ENCODE measurements around the gene PLXNC1. TPM values are rescaled to one million over a fixed set of nuclear protein-coding genes. Genes with fewer than 3 reads are reported as not detected.
"Not testable (repeated sequence)": the region's sequence is repeated elsewhere in the genome, so short reads cannot be mapped to it uniquely, and the experiment has no call there.

The PLXNC1 gene
- total RNA-seq, 1 donor from 2014 or later = 1.7 TPM

DNA sequence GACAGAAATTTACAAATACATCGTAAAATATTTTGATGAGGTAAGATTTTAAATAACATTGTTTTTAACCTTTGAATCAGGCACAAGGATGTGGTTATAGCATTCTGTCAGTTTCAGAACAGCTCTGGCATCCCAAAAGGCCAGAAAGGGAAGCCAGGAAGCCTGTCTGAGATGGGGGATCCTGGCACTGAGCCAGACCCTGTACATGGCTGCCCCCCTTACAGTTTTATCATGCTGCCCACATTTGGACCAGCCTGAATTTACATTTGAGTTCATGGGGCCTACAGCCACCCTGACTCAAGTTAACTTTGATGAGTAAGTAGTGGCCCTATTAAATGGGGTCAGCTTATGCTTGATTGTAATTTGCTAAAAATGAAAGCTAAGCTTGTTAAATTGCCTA lies 155.6 kb downstream of the PLXNC1 start:
- ATAC-seq = no peak

DNA sequence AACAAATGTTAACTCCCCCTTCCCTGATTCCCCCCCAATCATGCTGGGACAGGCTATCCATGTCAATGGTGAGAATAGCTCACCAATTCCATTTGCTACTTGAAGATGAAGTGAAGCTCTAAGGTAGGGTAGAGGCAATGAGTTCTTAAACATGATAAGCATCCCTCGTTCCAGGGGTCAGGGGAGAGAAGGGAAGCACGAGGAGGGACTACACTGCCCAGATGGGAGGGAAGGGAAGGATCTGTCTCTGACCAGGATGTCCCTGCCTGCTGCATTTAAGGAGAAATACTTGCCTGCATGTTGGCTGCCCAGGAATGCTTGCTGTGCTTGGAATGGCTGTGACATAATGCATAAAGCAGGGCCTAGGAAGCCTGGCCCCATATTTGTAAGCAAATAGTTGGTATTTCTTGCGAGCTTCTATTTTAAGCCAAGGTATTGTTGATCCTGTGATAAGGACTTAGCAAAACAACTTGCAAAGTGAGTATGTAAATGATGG lies 156.2 kb downstream of the PLXNC1 start:
- no peak for ATAC-seq

GRCh38 chr12:94305130-94305957 lies 157.0 kb downstream of the PLXNC1 start:
- no peak for ATAC-seq

DNA sequence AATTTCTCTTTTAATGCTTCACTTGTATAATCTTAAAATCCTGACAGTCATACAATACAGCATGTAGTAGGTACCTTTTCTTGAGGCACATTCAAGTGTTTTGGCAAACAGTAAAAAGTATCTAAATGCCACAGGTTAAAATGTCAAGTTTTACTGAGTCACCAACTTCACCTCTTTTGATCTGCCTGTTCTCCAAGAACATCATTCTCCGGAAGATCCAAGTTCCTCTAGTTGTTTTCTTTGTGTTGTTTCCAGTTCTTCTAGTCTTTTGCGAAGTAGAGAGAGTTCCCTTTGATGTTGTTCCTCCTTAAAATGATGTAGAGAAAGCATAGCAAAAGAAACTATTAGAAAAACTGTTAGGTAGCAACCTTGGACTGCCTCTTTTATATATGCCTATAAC lies 160.2 kb downstream of the PLXNC1 start:
- no peak for ATAC-seq

GRCh38 chr12:94309373-94309772 lies 161.0 kb downstream of the PLXNC1 start:
- ATAC-seq = no peak

DNA sequence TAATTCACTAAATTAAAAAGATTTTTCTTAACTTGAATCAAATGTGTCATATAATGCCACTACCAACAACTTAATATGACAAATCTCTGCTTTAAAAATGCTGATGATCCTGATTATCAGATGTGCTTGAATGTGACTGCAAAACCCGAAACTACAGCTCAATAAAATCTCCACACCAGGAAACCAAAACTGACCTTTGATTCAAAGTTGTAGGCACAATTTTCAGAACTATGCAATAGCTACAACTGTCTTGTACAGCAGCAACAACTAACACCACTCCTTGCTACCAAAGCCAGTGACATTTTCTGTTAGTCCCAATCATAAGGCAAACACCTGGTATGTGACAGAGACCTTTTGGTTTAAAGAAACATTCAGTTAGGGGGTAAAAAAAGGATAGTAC lies 164.0 kb downstream of the PLXNC1 start:
- ATAC-seq = no peak

DNA sequence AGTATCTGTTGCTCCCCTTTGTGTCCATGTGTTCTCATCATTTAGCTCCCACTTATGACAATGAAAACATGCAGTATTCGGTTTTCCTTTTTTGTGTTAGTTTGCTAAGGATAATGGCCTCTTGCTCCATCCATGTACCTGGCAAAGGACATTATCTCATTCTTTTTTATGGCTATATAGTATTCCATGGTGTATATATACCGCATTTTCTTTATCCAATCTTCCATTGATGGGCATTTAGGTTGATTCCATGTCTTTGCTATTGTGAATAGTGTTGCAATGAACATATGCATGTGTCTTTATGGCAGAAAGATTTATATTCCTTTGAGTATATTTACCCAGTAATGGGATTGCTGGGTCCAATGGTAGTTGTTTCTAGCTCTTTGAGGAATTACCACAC lies 168.2 kb downstream of the PLXNC1 start:
- not testable (repeated sequence) for ATAC-seq

GRCh38 chr12:94318181-94318580 lies 169.8 kb downstream of the PLXNC1 start:
- ATAC-seq = no peak

DNA sequence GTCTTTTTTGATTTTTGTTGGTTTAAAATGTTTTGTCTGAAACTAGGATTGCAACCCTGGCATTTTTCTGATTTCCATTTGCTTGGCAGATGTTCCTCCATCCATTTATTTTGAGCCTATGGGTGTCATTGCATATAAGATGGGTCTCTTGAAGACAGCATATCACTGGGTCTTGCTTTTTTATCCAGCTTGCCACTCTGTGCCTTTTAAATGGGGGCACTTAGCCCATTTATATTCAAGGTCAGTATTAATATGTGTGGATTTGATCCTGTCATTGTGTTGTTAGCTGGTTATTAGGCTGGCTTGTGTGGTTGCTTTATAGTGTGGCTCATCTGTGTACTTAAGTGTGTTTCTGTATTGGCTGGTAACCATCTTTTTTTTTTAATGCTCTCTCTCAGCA lies 171.7 kb downstream of the PLXNC1 start:
- no peak for ATAC-seq

- ATAC-seq = no peak
Observed at GRCh38 chr12:94322346-94322745, 174.0 kb downstream of the PLXNC1 start.

GRCh38 chr12:94326234-94326633 lies 177.9 kb downstream of the PLXNC1 start:
- ATAC-seq = no peak

DNA sequence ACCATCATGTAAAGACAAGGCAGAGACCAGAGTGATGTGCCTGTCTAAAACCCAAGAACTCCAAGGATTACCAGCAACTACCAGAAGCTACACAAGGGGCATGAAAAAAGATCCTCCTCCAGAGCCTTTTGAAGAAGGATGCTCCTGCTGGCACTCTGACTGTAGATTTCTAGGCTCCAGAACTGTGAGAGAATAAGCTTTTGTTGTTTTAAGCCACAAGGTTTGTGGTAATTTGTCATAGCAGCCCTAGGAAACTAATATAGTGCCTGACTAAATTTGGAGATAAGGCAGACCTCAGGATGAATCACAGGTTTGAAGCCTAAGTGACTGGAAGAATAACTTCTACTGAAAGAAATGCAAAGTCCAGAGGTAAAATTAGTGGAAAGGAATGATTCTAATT lies 178.3 kb downstream of the PLXNC1 start:
- ATAC-seq = no peak

DNA sequence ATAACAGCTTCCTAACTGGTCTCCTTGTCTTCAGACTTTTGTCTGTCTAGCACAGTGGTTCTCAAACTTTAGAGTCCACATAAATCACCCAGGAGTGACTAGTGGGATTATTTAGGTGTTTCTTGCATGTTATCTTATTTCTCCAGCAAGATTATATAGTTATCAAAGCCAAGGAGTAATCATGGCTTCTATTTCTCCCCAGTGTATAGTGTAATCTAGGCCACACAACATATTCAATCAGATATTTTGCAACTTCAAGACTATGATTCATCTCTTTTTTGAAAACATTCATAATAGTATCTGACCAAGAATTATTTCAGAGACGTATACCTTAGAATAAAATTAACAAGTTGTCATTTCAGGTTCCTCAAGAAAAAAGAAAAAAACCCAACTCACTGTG lies 179.4 kb downstream of the PLXNC1 start:
- ATAC-seq = no peak

DNA sequence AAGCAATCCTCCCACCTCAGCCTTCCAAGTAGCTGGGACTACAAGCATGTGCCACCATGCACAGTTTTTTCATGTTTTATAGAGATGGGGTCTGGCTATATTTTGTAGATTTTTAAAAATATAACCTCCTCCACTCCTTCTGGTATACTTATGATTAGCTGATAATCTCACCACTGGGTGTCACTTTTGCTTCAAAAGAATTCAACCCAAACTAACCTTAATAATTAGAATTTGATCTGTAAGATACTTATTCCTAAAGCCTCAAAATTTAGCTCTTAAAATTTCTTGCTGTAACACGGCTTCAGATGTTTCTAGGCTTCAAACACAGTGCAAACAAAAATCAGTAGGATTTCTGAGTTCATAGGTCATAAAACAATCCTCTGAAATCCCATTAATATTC lies 181.0 kb downstream of the PLXNC1 start:
- no peak for ATAC-seq

- ATAC-seq = no peak
Observed at GRCh38 chr12:94333396-94333795, 185.0 kb downstream of the PLXNC1 start.

GRCh38 chr12:94336211-94336925 lies 188.0 kb downstream of the PLXNC1 start:
- ATAC-seq = no peak

- no peak for ATAC-seq
Observed at GRCh38 chr12:94338006-94338794, 189.8 kb downstream of the PLXNC1 start.

DNA sequence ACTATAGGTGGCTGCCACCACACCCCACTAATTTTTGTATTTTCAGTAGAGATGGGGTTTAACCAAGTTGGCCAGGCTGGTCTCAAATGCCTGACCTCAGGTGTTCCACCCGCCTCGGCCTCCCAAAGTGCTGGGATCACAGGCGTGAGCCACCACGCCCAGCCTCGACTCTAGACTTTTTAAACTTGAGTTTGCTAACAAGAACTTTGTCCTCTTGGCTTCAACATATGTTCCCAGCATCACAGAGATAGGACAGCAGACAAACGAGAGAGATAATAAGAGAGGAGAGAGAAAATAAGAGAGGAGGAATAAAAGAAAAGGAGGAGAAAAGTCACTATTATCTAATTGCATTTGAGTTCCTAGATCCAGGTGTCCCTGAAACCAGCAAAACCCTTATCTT lies 192.2 kb downstream of the PLXNC1 start:
- ATAC-seq = no peak

DNA sequence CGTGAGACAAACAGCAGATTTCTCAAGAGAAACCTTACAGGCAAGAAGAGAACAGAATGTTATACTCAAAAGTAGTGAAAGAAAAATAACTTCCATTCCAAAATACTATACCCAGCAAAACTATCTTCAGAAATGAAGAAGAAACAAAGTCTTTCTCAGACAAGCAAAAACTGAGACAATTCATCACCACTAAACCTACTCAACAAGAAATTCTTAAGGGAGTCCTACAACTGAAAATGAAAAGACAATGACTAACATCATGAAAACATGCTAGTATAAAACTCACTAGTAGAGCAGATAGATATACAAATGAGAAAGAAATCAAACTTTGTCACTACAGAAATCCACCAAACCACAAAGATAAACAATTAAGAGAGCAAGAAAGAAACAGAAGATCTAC lies 204.8 kb downstream of the PLXNC1 start:
- no peak for ATAC-seq

Measured in esophagus mucosa (tissue), 1 donor.